Measurements from ENCODE around the gene CEACAM16. TPM values are rescaled to one million over a fixed set of nuclear protein-coding genes. Genes with fewer than 3 reads are reported as not detected.

Gene CEACAM16
- total and polyA plus RNA-seq, 10 of the 15 experiments (the other 5 are each of a cell fraction or from before 2014, with no cell fraction given) = not detected

DNA sequence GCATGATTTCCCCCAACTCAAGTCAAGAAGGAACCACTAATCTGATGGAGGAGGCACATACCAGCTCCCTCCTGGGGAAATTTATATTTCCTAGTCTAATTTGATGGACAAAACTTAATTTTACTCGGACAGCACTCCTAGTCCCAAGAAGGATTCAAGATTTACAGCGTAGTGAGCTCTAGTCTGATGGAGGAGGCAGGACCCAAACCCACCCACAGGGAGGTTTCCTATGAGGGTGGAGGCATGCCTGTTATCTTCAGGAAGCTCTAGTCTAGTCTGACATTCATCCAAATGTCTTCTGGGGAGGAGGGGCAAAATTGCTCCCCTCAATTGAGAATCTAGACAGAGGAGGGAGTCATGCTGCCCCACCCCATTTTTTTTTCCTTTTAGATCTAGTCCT, 39.2 kb downstream of the CEACAM16 start (continued):
- TF ChIP-seq, protein P1, sequence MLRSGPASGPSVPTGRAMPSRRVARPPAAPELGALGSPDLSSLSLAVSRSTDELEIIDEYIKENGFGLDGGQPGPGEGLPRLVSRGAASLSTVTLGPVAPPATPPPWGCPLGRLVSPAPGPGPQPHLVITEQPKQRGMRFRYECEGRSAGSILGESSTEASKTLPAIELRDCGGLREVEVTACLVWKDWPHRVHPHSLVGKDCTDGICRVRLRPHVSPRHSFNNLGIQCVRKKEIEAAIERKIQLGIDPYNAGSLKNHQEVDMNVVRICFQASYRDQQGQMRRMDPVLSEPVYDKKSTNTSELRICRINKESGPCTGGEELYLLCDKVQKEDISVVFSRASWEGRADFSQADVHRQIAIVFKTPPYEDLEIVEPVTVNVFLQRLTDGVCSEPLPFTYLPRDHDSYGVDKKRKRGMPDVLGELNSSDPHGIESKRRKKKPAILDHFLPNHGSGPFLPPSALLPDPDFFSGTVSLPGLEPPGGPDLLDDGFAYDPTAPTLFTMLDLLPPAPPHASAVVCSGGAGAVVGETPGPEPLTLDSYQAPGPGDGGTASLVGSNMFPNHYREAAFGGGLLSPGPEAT (IDR thresholded peaks at IDR 0.05; ENCODE audit: low read depth) = no peak
- TF ChIP-seq POLR2AphosphoS5 (IDR thresholded peaks at IDR 0.05; ENCODE audit: low read length) = no peak
- no peak for TF ChIP-seq SUZ12 (IDR thresholded peaks at IDR 0.05; ENCODE audit: unreplicated experiment)

DNA sequence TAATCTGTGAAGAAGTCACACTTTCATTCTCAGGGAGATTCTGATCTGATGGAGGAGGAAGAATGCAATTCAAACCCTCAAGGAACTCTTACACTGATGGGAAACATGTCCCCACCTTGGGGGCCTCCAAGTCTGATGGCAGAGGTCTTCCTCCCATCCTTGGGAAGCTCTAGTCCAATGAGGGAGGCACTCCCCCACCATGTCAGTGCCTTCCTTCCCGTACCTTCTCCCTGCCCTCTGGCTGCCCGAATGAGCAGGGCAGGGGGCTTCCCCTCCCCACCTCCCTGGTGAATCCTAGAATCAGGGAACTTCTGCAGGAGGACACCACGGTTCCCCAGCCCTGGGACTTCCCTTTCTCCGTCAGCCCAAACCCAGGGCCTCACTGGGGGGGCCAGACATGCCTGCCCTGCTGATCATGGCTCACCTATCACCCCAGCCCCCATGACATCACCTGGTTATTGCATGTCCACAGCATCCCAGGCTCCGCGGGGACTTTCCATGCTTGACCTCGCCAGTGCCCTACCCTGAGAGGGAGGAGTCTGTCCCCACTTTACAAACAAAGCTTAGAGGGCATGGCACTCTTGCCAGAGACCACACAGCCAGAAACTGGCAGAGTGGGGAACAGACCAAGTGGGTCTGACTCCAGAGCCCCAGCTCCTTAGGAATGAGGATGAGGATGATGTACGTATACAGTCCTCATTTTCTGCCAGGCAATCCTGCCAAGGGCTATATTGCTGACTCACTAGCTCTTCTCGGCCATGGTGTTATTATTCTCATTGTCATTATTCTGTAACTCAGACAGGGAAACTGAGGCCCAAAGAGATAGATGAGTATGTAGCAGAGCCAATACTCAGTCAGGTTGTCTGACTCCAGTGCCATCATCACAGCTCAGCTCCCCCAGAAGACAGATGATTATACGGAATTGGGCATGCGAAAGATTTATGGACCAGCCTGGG, 39.9 kb downstream of the CEACAM16 start:
- DNase-seq (ENCODE audit: low read depth, low spot score) (no peak), ATAC-seq (peak; percentile 73), FAIRE-seq (no peak)
- H3K4me2 ChIP-seq (ENCODE audit: control insufficient read depth, insufficient read depth) = no peak overlapping the region; the same call in 1 of the 2 replicates
- intact Hi-C loops (cut with micrococcal nuclease; ENCODE audit: unreplicated experiment) (no loop called here), in situ Hi-C loops (cut with MboI) (no loop called here)
- H3K4me1 ChIP-seq (ENCODE audit: control insufficient read depth, insufficient read depth, low read length) = peaks cover 35% of the 10 kb centered on the region
- H3K9me3 ChIP-seq (replicated peaks; ENCODE audit: control insufficient read depth, insufficient read depth, low read length) = no peaks in the 10 kb centered on the region
- ChIA-PET CTCF (interaction anchor here (1.5 to 3.6 kb wide), 7 partner anchors 10 to 50 kb away, joined by 3 to 34 read pairs (median 9); no protein-coding TSS in a partner anchor), SMC1A (ENCODE audit: uncharacterized antibody, unreplicated experiment) (interaction anchor here (1.0 to 3.5 kb wide), 8 partner anchors 10 to 50 kb away, joined by 3 to 36 read pairs (median 6); no protein-coding TSS in a partner anchor), RAD21 (ENCODE audit: unreplicated experiment) (interaction anchor here (0.8 to 2.6 kb wide), 6 partner anchors 11 to 84 kb away, joined by 3 to 27 read pairs (median 3); no protein-coding TSS in a partner anchor), POLR2A (interaction anchor here (0.5 to 3.8 kb wide), 9 partner anchors 10 to 33 kb away, joined by 3 to 20 read pairs (median 5); partner anchors contain the start of gene BCL3)
- H3K4me3 ChIP-seq = no peak overlapping the region
- 39% methylated on average over 11 of the region's 11 CpGs for WGBS (ENCODE audit: insufficient coverage, insufficient replicate concordance, low lambda C conversion rate, missing lambda C conversion rate)
- BruUV-seq (replicated peaks) = no TSS peak
- no peak overlapping the region for H3K9ac ChIP-seq (ENCODE audit: control insufficient read depth, insufficient read depth, low read length)
- no peak overlapping the region for H2AFZ ChIP-seq (ENCODE audit: control insufficient read depth, low read depth, low read length)
- no peaks in the 10 kb centered on the region for H4K20me1 ChIP-seq (ENCODE audit: control insufficient read depth, insufficient read depth)
- H3K79me2 ChIP-seq (ENCODE audit: control insufficient read depth, insufficient read depth, low read length) = no peaks in the 10 kb centered on the region
- H3K36me3 ChIP-seq (ENCODE audit: control insufficient read depth in 2 of 2, insufficient read depth in 2 of 2, low read length in 1 of 2) = no peaks in the 10 kb centered on the region
- H3K27me3 ChIP-seq (replicated peaks in 1 of 2; ENCODE audit: control insufficient read depth in 2 of 2, insufficient read depth in 2 of 2, low read length in 1 of 2) = no peaks in the 10 kb centered on the region
- H3K27ac ChIP-seq (ENCODE audit: control insufficient read depth, insufficient read depth) = peak overlapping the region; percentile 77
- TF ChIP-seq, protein P2, sequence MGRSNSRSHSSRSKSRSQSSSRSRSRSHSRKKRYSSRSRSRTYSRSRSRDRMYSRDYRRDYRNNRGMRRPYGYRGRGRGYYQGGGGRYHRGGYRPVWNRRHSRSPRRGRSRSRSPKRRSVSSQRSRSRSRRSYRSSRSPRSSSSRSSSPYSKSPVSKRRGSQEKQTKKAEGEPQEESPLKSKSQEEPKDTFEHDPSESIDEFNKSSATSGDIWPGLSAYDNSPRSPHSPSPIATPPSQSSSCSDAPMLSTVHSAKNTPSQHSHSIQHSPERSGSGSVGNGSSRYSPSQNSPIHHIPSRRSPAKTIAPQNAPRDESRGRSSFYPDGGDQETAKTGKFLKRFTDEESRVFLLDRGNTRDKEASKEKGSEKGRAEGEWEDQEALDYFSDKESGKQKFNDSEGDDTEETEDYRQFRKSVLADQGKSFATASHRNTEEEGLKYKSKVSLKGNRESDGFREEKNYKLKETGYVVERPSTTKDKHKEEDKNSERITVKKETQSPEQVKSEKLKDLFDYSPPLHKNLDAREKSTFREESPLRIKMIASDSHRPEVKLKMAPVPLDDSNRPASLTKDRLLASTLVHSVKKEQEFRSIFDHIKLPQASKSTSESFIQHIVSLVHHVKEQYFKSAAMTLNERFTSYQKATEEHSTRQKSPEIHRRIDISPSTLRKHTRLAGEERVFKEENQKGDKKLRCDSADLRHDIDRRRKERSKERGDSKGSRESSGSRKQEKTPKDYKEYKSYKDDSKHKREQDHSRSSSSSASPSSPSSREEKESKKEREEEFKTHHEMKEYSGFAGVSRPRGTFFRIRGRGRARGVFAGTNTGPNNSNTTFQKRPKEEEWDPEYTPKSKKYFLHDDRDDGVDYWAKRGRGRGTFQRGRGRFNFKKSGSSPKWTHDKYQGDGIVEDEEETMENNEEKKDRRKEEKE (IDR thresholded peaks at IDR 0.05) = no peak
- TF ChIP-seq SMARCA5 (IDR thresholded peaks at IDR 0.05) (no peak), STAT1 (conservative IDR thresholded peaks at IDR 0.05) (no peak), SRF (IDR thresholded peaks at IDR 0.05; ENCODE audit: low read depth in 2 of 2, low read length in 2 of 2) (no peak), NR2F1 (conservative IDR thresholded peaks at IDR 0.05) (peak; percentile 95), TBL1XR1 (IDR thresholded peaks at IDR 0.05; ENCODE audit: low read depth, low read length) (no peak), ZNF274 (IDR thresholded peaks at IDR 0.05; ENCODE audit: insufficient read depth, insufficient read length) (no peak), POLR2AphosphoS5 (IDR thresholded peaks at IDR 0.05; ENCODE audit: low read length) (no peak), EED (IDR thresholded peaks at IDR 0.05; ENCODE audit: low read depth) (peak; percentile 78), HCFC1 (IDR thresholded peaks at IDR 0.05; ENCODE audit: low read length) (no peak), ZNF217 (IDR thresholded peaks at IDR 0.05) (0 out of 2 replicates have a peak, but pooled peaks have one; percentile 42), RELA (IDR thresholded peaks at IDR 0.05; ENCODE audit: borderline replicate concordance, partially characterized antibody) (peak; percentile 40), MTA2 (IDR thresholded peaks at IDR 0.05; ENCODE audit: low read depth) (peak; percentile 35)
- TF ChIP-seq, protein P3, sequence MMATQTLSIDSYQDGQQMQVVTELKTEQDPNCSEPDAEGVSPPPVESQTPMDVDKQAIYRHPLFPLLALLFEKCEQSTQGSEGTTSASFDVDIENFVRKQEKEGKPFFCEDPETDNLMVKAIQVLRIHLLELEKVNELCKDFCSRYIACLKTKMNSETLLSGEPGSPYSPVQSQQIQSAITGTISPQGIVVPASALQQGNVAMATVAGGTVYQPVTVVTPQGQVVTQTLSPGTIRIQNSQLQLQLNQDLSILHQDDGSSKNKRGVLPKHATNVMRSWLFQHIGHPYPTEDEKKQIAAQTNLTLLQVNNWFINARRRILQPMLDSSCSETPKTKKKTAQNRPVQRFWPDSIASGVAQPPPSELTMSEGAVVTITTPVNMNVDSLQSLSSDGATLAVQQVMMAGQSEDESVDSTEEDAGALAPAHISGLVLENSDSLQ (IDR thresholded peaks at IDR 0.05) = no peak

All from GM12878 (cell line).